NB4 (cell line): ENCODE measurements around the gene GSTP1.
"Not testable (repeated sequence)": the region's sequence is repeated elsewhere in the genome, so short reads cannot be mapped to it uniquely, and the experiment has no call there.

Experiments
- DNase-seq: peaks from one replicate; pipeline ENCODE4 v3.0.0; 2010; ENCODE audit warnings: low read depth
- H3K4me3 ChIP-seq: one replicate; pipeline ENCODE4 v1.5.1; 2011; ENCODE audit warnings: mild to moderate bottlenecking, low read depth, low read length, moderate library complexity
- CTCF ChIP-seq: IDR thresholded peaks from one replicate; pipeline ENCODE4 v1.5.1; 2012; ENCODE audit warnings: low read depth, low read length
- MAX ChIP-seq: IDR thresholded peaks from 2 replicates; pipeline ENCODE4 v1.6.1; 2011; ENCODE audit warnings: low read depth, low read length
- MYC ChIP-seq: IDR thresholded peaks from 2 replicates; pipeline ENCODE4 v1.6.1; 2011; ENCODE audit warnings: low read depth, low read length
- POLR2A ChIP-seq: IDR thresholded peaks from 2 replicates; pipeline ENCODE4 v1.6.1; 2011; ENCODE audit warnings: mild to moderate bottlenecking; ENCODE audit not compliant: insufficient read length; ENCODE audit errors: extremely low read depth

Gene GSTP1

GRCh38 chr11:67561971-67562619 lies 21.5 kb upstream of the GSTP1 start:
- DNase-seq: no peak
- no peak overlapping the region for H3K4me3 ChIP-seq
- TF ChIP-seq MYC (no peak), CTCF (no peak), MAX (no peak), POLR2A (no peak)

GRCh38 chr11:67562963-67563704 lies 20.5 kb upstream of the GSTP1 start:
- no peak for DNase-seq
- H3K4me3 ChIP-seq: no peak overlapping the region
- TF ChIP-seq MYC (no peak), CTCF (no peak), POLR2A (no peak), MAX (no peak)

- not testable (repeated sequence) for H3K4me3 ChIP-seq, DNase-seq
Measured at GRCh38 chr11:67563705-67564114, 19.9 kb upstream of the GSTP1 start.

GRCh38 chr11:67564230-67564629 lies 19.4 kb upstream of the GSTP1 start:
- DNase-seq: no peak
- H3K4me3 ChIP-seq: no peak overlapping the region
- TF ChIP-seq CTCF: no peak
- no peak for TF ChIP-seq POLR2A
- TF ChIP-seq MYC: no peak
- no peak for TF ChIP-seq MAX

GRCh38 chr11:67571443-67571842 lies 12.2 kb upstream of the GSTP1 start:
- no peak overlapping the region for H3K4me3 ChIP-seq
- no peak for DNase-seq
- TF ChIP-seq CTCF: no peak
- TF ChIP-seq MAX: no peak
- TF ChIP-seq MYC: no peak
- TF ChIP-seq POLR2A: no peak

GRCh38 chr11:67572305-67572704 lies 11.3 kb upstream of the GSTP1 start:
- no peak overlapping the region for H3K4me3 ChIP-seq
- no peak for DNase-seq
- TF ChIP-seq MAX (no peak), MYC (no peak), POLR2A (no peak)
